Measurements from ENCODE around the gene HMX1. TPM values are rescaled to one million over a fixed set of nuclear protein-coding genes. Genes with fewer than 3 reads are reported as not detected.

The HMX1 gene
- total RNA-seq, 1 donor from 2014 or later: not detected

GRCh38 chr4:8909548-8909947 lies 37.9 kb upstream of the HMX1 start:
- no peak for TF ChIP-seq CTCF (IDR thresholded peaks at IDR 0.05; ENCODE audit: borderline replicate concordance)
- intact Hi-C loops (cut with micrococcal nuclease): no loop called here
- peaks cover 96% of the 10 kb centered on the region for H3K27me3 ChIP-seq (ENCODE audit: low read depth)
- no peaks in the 10 kb centered on the region for H3K36me3 ChIP-seq
- no peak for DNase-seq
- H3K9me3 ChIP-seq (replicated peaks): no peaks in the 10 kb centered on the region
- no peak overlapping the region for H3K27ac ChIP-seq (replicated peaks)
- H3K4me3 ChIP-seq: no peak overlapping the region
- H3K4me1 ChIP-seq: no peaks in the 10 kb centered on the region

GRCh38 chr4:8908206-8908893 lies 36.7 kb upstream of the HMX1 start:
- H3K27me3 ChIP-seq (ENCODE audit: low read depth): peaks cover 96% of the 10 kb centered on the region
- no peaks in the 10 kb centered on the region for H3K36me3 ChIP-seq
- DNase-seq: no peak
- H3K4me1 ChIP-seq: no peaks in the 10 kb centered on the region
- no peak overlapping the region for H3K4me3 ChIP-seq
- intact Hi-C loops (cut with micrococcal nuclease): no loop called here
- no peak for TF ChIP-seq CTCF (IDR thresholded peaks at IDR 0.05; ENCODE audit: borderline replicate concordance)
- H3K9me3 ChIP-seq (replicated peaks): peaks cover 9% of the 10 kb centered on the region
- H3K27ac ChIP-seq (replicated peaks): no peak overlapping the region

GRCh38 chr4:8907596-8908205 lies 36.1 kb upstream of the HMX1 start:
- H3K9me3 ChIP-seq (replicated peaks): peaks cover 15% of the 10 kb centered on the region

GRCh38 chr4:8906991-8907595 lies 35.5 kb upstream of the HMX1 start:
- intact Hi-C loops (cut with micrococcal nuclease): no loop called here
- Histone ChIP-seq H3K36me3 (no peaks in the 10 kb centered on the region), H3K9me3 (replicated peaks) (peaks cover 22% of the 10 kb centered on the region), H3K4me3 (no peak overlapping the region), H3K4me1 (no peaks in the 10 kb centered on the region), H3K27ac (replicated peaks) (no peak overlapping the region), H3K27me3 (ENCODE audit: low read depth) (peaks cover 87% of the 10 kb centered on the region)
- no peak for DNase-seq
- no peak for TF ChIP-seq CTCF (IDR thresholded peaks at IDR 0.05; ENCODE audit: borderline replicate concordance)

More at GRCh38 chr4:8907596-8908205, 36.1 kb upstream of the HMX1 start:
- H3K4me3 ChIP-seq: no peak overlapping the region
- no peak for TF ChIP-seq CTCF (IDR thresholded peaks at IDR 0.05; ENCODE audit: borderline replicate concordance)
- H3K27ac ChIP-seq (replicated peaks): no peak overlapping the region
- no peaks in the 10 kb centered on the region for H3K4me1 ChIP-seq
- H3K27me3 ChIP-seq (ENCODE audit: low read depth): peaks cover 93% of the 10 kb centered on the region
- intact Hi-C loops (cut with micrococcal nuclease): no loop called here
- DNase-seq: no peak
- H3K36me3 ChIP-seq: no peaks in the 10 kb centered on the region

- intact Hi-C loops (cut with micrococcal nuclease): no loop called here
Observed at GRCh38 chr4:8906668-8906970, 35.0 kb upstream of the HMX1 start.

More at GRCh38 chr4:8906668-8906970, 35.0 kb upstream of the HMX1 start:
- DNase-seq: no peak
- Histone ChIP-seq H3K36me3 (no peaks in the 10 kb centered on the region), H3K9me3 (replicated peaks) (peaks cover 26% of the 10 kb centered on the region), H3K4me1 (no peaks in the 10 kb centered on the region), H3K27ac (replicated peaks) (no peak overlapping the region), H3K4me3 (no peak overlapping the region), H3K27me3 (ENCODE audit: low read depth) (peaks cover 83% of the 10 kb centered on the region)
- TF ChIP-seq CTCF (IDR thresholded peaks at IDR 0.05; ENCODE audit: borderline replicate concordance): no peak
